SK-N-SH (cell line): ENCODE data around the gene DSCAML1. TPM values are rescaled to one million over a fixed set of nuclear protein-coding genes. Genes with fewer than 3 reads are reported as not detected.

Experiments used
- CTCF ChIA-PET: fragments of 300-600, 350-600 bp; formaldehyde crosslinking; extraction: SDS; loops from one replicate; lab custom pipeline; 2021; lab: Yijun Ruan, JAX
- POLR2A ChIA-PET: fragments of 350-600 bp; sonication (Branson Sonifier 250); formaldehyde crosslinking; extraction: SDS; loops from one replicate; lab custom pipeline; 2020; ENCODE audit warnings: antibody characterized with exemption, inconsistent platforms; lab: Yijun Ruan, JAX
- DNase-seq: peaks from one replicate; pipeline ENCODE4 v3.0.0; 2012
- H2AFZ ChIP-seq: fragments of 200-600 bp; sonication (generic); 2 replicates; pipeline ENCODE4 v1.8.1; 2016; ENCODE audit warnings: antibody characterized with exemption, mild to moderate bottlenecking, low read depth
- H3F3A ChIP-seq: fragments of 200-600 bp; sonication (generic); replicated peaks from 2 replicates; pipeline ENCODE3; 2016; ENCODE audit warnings: antibody characterized with exemption, mild to moderate bottlenecking; ENCODE audit not compliant: insufficient read depth
- H3K27ac ChIP-seq, 2 experiments: fragments of 200-500 bp in 1 of 2; fragments of 200-600 bp in 1 of 2; sonication (Bioruptor generic) in 1 of 2; sonication (generic), shearing (Covaris generic) in 1 of 2; 2 replicates each; pipeline versions ENCODE4 v1.5.1 to v1.6.1; 2014 to 2016; ENCODE audit warnings: low read depth in 2 of 2, inconsistent platforms in 1 of 2, low read length in 1 of 2, mild to moderate bottlenecking in 1 of 2, mixed read lengths in 1 of 2
- H3K27me3 ChIP-seq: fragments of 200-600 bp; sonication (generic), shearing (Covaris generic); 2 replicates; pipeline ENCODE4 v1.6.1; 2016; ENCODE audit warnings: mixed run types; ENCODE audit not compliant: insufficient read depth
- H3K36me3 ChIP-seq, 2 experiments: fragments of 200-500 bp in 1 of 2; fragments of 200-600 bp in 1 of 2; sonication (Bioruptor generic) in 1 of 2; sonication (generic) in 1 of 2; replicated peaks in 1 of 2; 2 replicates each; pipeline versions ENCODE3 to v1.5.1; 2014 to 2016; ENCODE audit warnings: low read length in 1 of 2, mild to moderate bottlenecking in 1 of 2; ENCODE audit not compliant: insufficient read depth in 2 of 2, control insufficient read depth in 1 of 2
- H3K4me1 ChIP-seq, 2 experiments: fragments of 200-500 bp in 1 of 2; fragments of 200-600 bp in 1 of 2; sonication (Bioruptor generic) in 1 of 2; sonication (generic), shearing (Covaris generic) in 1 of 2; 2 replicates each; pipeline versions ENCODE4 v1.5.1 to v1.6.1; 2014 to 2016; ENCODE audit warnings: low read depth in 1 of 2, low read length in 1 of 2, mixed run types in 1 of 2; ENCODE audit not compliant: insufficient read depth in 2 of 2, control insufficient read depth in 1 of 2
- H3K4me2 ChIP-seq: fragments of 200-600 bp; sonication (generic), shearing (Covaris generic); 2 replicates; pipeline ENCODE4 v1.6.1; 2017; ENCODE audit warnings: mixed run types
- H3K4me3 ChIP-seq, 2 experiments: fragments of 200-500 bp in 1 of 2; fragments of 200-600 bp in 1 of 2; sonication (Bioruptor generic) in 1 of 2; sonication (generic), shearing (Covaris generic) in 1 of 2; 2 replicates each; pipeline versions ENCODE4 v1.5.1 to v1.8.1; 2014 to 2016; ENCODE audit warnings: low read depth in 2 of 2, inconsistent platforms in 1 of 2, low read length in 1 of 2, mild to moderate bottlenecking in 1 of 2, mixed read lengths in 1 of 2, moderate library complexity in 1 of 2
- H3K79me2 ChIP-seq: fragments of 200-600 bp; sonication (generic); 2 replicates; pipeline ENCODE4 v1.8.1; 2017; ENCODE audit warnings: mild to moderate bottlenecking; ENCODE audit not compliant: insufficient read depth
- H3K9ac ChIP-seq: fragments of 200-600 bp; sonication (generic); 2 replicates; pipeline ENCODE4 v1.6.1; 2017; ENCODE audit warnings: mixed run types
- H3K9me2 ChIP-seq: fragments of 200-600 bp; sonication (generic); 2 replicates; pipeline ENCODE4 v1.6.1; 2017; ENCODE audit warnings: mixed run types
- H3K9me3 ChIP-seq: fragments of 200-600 bp; sonication (generic); 2 replicates; pipeline ENCODE4 v1.6.1; 2017; ENCODE audit warnings: mixed run types, mild to moderate bottlenecking, moderate library complexity
- H4K20me1 ChIP-seq: fragments of 200-600 bp; sonication (generic); 2 replicates; pipeline ENCODE4 v1.6.1; 2017; ENCODE audit warnings: mild to moderate bottlenecking, mixed run types; ENCODE audit not compliant: insufficient read depth
- CTCF ChIP-seq: fragments of 200-600 bp; sonication (generic); IDR thresholded peaks from 2 replicates; pipeline ENCODE4 v1.6.1; 2017; ENCODE audit warnings: antibody characterized with exemption, mild to moderate bottlenecking, moderate library complexity
- ELF1 ChIP-seq: IDR thresholded peaks from 2 replicates; pipeline ENCODE4 v1.4.0; 2012
- GATA2 ChIP-seq: sonication (generic); formaldehyde crosslinking; IDR thresholded peaks from 2 replicates; pipeline ENCODE4 v1.5.0; 2020; ENCODE audit warnings: mild to moderate bottlenecking, missing genetic modification reagents
- MAX ChIP-seq: IDR thresholded peaks from 2 replicates; pipeline ENCODE4 v1.4.0; 2012; ENCODE audit warnings: low read depth
- POLR2AphosphoS5 ChIP-seq: IDR thresholded peaks from 2 replicates; pipeline ENCODE4 v1.6.1; 2012; ENCODE audit warnings: low read depth, low read length
- RAD21 ChIP-seq: IDR thresholded peaks from 2 replicates; pipeline ENCODE4 v1.6.1; 2012; ENCODE audit warnings: mild to moderate bottlenecking, low read length
- REST ChIP-seq: IDR thresholded peaks from 2 replicates; pipeline ENCODE4 v1.6.1; 2012; ENCODE audit warnings: mild to moderate bottlenecking, low read depth, low read length, moderate library complexity
- SIN3A ChIP-seq: IDR thresholded peaks from 2 replicates; pipeline ENCODE4 v1.6.1; 2012; ENCODE audit warnings: low read depth, mild to moderate bottlenecking, low read length, moderate library complexity, borderline replicate concordance
- TEAD4 ChIP-seq: IDR thresholded peaks from 2 replicates; pipeline ENCODE4 v1.4.0; 2012; ENCODE audit warnings: mild to moderate bottlenecking, borderline replicate concordance; ENCODE audit not compliant: insufficient read depth
- USF1 ChIP-seq: IDR thresholded peaks from 2 replicates; pipeline ENCODE4 v1.4.0; 2012; ENCODE audit warnings: low read depth, borderline replicate concordance
- USF2 ChIP-seq: fragments of 150-350 bp; IDR thresholded peaks from 2 replicates; pipeline ENCODE4 v1.6.1; 2017; ENCODE audit warnings: antibody characterized with exemption, low read length, low read depth, borderline replicate concordance
- YY1 ChIP-seq: IDR thresholded peaks from 2 replicates; pipeline ENCODE4 v1.4.0; 2012; ENCODE audit warnings: low read depth, mild to moderate bottlenecking
- WGBS: methylation state at CpG from one replicate; pipeline ENCODE4 v1.1.6; 2017; ENCODE audit warnings: low lambda C conversion rate; 5-methylcytosine and 5-hydroxymethylcytosine counted together
- polyA plus RNA-seq, 3 experiments: library from polyadenylated mRNA; depleted of rRNA; stranded (reverse); fragments of >200 nt; gene quantifications; 2 replicates each; pipeline ENCODE4 v1.2.3, GENCODE V29; 2012

The DSCAML1 gene
- polyA plus RNA-seq, 1 of the 3 experiments (the other 2 are of a cell fraction): not detected

- Histone ChIP-seq H3K4me2 (no peak overlapping the region), H3K36me3 (no peaks in the 10 kb centered on the region), H3F3A (no peaks in the 10 kb centered on the region), H3K27me3 (no peaks in the 10 kb centered on the region; the same call in 1 of the 2 replicates), H3K4me1 (peaks cover 0 to 8% of the 10 kb centered on the region in 2 experiments; a peak in 1 of 4 replicates), H4K20me1 (no peaks in the 10 kb centered on the region), H3K9ac (no peak overlapping the region), H3K79me2 (no peaks in the 10 kb centered on the region), H3K9me2 (no peaks in the 10 kb centered on the region), H3K27ac (no peak overlapping the region), H2AFZ (no peak overlapping the region), H3K4me3 (no peak overlapping the region), H3K9me3 (no peaks in the 10 kb centered on the region)
- DNase-seq: no peak
- 62% methylated on average over 7 of the region's 7 CpGs for WGBS
- TF ChIP-seq REST: peak; percentile 95
- TF ChIP-seq CTCF: no peak
- ChIA-PET CTCF (interaction anchor here (1.5 kb wide), 1 partner anchor 152 kb away, joined by 4 read pairs; no protein-coding TSS in a partner anchor), POLR2A (no interaction called here)
Measured at GRCh38 chr11:117597071-117597470, 199.9 kb downstream of the DSCAML1 start.

- CTCF ChIA-PET: no interaction called here
- POLR2A ChIA-PET: no interaction called here
- Histone ChIP-seq H3K9ac (no peak overlapping the region), H3K4me3 (no peak overlapping the region), H3K27ac (no peak overlapping the region), H2AFZ (no peak overlapping the region), H3F3A (no peaks in the 10 kb centered on the region), H4K20me1 (no peaks in the 10 kb centered on the region), H3K4me1 (peaks cover 0 to 24% of the 10 kb centered on the region in 2 experiments; a peak in 2 of 4 replicates), H3K9me3 (no peaks in the 10 kb centered on the region), H3K27me3 (no peaks in the 10 kb centered on the region; the same call in 1 of the 2 replicates), H3K4me2 (no peak overlapping the region), H3K36me3 (no peaks in the 10 kb centered on the region), H3K9me2 (no peaks in the 10 kb centered on the region), H3K79me2 (no peaks in the 10 kb centered on the region)
- no peak for DNase-seq
- 44% methylated on average over 6 of the region's 6 CpGs for WGBS
- no peak for TF ChIP-seq POLR2AphosphoS5
- no peak for TF ChIP-seq TEAD4
- TF ChIP-seq GATA2: no peak
- no peak for TF ChIP-seq RAD21
- no peak for TF ChIP-seq SIN3A
- no peak for TF ChIP-seq MAX
- TF ChIP-seq USF2: no peak
- TF ChIP-seq ELF1: no peak
- TF ChIP-seq YY1: no peak
- TF ChIP-seq REST: no peak
- TF ChIP-seq USF1: no peak
- TF ChIP-seq CTCF: no peak
Measured at GRCh38 chr11:117595440-117595839, 201.6 kb downstream of the DSCAML1 start.
